ENCODE data around the gene GULP1.
"Not testable (repeated sequence)": the region's sequence is repeated elsewhere in the genome, so short reads cannot be mapped to it uniquely, and the experiment has no call there.

The GULP1 gene

DNA sequence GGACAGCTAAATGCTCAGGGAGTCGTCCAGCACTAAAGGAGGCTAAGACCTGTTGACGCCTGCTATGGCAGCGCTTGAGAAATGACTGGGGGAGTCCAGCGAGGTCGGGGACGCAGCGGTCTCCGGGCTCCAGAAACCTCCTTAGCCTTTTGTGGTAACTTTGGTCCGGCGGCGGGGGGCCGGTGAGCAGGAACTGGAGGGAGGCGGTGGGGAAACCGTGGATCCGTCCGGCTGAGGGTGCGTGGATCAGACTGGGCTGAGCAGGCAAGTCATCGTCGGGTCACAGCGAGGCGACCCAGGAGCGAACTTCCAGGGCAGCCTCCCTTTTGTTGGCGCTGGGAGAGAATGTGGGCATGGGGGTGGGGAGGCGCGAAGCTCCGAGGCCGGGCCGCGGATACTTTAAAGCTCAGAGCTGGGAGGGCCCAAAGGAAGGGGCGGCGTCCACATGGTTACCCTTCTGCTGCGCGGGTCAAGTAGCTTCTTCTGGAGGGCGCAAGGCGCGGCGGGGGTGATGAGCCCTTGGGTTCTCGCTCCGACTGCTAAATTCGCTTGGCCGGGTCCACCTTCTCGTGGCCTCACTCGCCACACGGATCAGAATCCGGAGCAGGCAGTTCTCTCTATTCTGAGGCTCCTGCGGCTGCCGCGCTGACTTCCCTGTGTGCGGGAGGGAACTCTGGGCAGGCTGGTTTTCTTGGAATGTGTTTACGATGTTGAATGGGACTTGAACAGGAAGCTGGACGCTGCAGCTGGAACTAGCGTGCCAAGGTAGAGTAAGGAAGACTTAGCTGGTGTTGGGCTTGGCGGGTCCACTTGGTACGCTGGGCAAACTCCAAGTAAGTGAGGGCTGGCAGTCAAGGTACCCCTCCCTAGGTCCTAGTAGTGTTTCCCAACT is 920 bp downstream of the GULP1 start:
- no peak for DNase-seq (ENCODE audit: low read depth in 2 of 2)

DNA sequence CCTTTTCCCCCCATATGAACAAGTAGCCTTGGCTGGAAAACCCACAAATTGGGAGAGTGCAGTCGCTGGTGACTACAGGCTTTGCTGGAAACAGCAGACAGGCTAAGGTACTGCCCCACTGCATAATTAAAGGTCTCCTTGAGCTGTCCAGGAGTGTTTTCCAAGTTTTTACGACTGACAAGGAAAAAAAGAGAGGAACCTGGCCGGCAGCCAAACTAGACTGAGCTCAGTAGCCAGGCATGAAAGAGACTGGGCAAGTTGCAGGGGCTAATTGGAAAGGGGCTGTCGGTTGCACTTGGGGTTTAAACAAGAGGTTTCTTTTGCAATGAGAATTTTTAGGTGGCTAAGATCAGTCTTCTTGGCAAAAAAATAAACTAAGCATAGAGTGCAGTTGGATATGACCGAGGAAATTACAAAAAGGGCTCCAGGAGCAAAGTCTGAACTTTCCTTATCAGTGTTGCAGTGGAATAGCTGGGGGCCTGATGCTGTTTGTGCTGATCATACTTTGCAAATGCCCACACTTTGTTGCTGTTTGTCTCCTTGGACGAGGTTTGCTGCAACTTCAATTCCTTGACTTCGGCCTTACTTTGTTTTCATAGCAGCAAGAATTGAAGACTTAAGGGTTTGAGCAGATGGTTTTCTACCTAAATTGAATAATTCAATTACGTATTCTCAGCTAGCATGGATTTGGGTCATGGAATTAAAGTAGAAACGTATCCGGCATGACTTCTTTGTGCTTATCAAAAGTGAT is 2.1 kb downstream of the GULP1 start:
- DNase-seq (ENCODE audit: low read depth in 2 of 2) = no peak

DNA sequence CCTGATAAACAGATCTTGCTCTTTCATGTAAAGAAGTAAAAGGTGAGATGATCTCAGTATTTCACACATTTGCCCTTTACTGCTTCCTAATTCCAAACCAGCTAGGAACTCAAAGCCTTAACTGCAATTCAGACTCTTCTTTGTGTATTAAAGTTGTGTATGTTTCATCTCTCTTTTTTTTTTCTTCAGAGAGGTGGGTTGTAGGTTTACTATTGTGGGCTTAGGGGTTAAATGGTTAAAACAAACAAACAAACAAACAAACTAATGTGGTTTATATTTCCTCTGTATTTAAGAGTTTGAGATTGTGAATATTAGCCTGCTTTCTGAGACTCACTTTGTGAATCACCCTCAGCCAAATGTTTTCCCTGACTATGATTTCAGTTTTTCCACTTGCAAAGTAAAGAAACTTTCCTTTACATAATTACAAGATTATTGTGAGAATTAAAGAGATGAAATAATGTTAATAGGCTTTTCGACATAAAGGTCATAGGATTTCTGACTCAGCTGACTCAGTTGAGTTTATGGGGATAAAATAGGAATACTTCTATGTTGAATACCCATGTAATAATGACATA is 2.8 kb downstream of the GULP1 start:
- DNase-seq (ENCODE audit: low read depth in 2 of 2) = no peak

DNA sequence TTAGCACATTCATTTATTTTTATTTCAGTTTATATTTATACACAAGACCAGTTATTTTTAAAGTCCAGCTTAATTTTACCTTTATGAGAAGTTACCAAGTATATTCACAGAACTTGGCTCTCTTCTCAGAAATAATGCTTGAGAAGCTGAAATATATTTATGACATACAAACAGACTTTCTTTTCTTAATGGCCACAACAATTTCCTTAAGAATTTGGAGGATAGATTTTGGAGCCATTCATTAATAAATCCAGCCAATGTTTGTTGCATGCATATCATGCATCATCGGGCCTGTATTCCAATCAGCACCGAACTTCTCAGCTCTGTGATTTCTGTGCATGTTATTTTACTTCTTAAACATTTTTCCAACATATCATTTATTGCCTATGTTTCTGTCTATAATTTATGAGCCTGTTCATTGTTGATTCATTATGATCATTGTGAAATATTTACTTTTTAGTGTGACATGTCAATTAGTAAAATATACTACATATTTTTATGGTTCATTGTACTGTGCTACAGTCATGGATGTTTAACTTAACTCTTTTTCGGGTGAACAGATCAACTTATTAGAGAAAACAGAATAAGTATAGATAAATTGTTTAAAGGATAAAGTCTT is 3.5 kb downstream of the GULP1 start:
- no peak for DNase-seq (ENCODE audit: low read depth in 2 of 2)

DNA sequence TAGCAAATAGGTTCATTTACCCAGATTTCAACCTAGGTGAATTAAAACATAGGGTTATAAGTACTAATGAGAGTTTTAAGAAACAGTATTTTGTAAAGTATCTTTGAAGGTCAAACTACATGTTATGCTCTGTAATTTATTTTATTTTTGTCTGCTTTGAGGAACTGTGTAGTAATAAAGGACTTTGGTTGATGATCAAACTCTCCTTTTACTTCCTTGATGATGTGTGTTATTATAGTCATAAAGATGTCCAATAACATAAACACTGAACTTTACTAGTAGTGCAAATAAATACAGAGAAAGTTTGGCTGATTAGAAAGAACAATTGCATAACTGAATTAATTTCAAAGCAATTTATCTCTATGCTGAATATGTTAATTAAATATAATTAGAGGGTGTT is 6.3 kb downstream of the GULP1 start:
- DNase-seq (ENCODE audit: low read depth in 2 of 2) = no peak

DNA sequence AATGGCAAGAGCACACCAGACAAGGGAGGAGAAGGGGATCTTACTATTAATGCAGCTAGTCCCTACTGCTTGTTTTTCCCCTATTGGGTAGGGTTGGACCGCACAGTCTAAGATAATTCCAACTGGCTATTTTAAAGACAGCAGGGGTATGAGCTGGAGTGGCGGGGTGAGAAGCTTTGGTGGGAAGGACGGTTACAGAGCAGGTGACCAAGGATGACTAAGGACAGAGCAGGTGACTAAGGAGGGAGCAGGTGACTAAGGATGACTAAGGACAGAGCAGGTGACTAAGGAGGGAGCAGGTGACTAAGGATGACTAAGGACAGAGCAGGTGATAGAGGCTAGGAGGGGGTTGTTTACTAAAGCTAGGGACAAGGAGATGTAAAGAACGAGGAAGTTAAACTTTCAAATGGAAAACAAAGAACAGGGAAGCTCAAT is 7.3 kb downstream of the GULP1 start:
- not testable (repeated sequence) for DNase-seq (ENCODE audit: low read depth in 2 of 2)

DNA sequence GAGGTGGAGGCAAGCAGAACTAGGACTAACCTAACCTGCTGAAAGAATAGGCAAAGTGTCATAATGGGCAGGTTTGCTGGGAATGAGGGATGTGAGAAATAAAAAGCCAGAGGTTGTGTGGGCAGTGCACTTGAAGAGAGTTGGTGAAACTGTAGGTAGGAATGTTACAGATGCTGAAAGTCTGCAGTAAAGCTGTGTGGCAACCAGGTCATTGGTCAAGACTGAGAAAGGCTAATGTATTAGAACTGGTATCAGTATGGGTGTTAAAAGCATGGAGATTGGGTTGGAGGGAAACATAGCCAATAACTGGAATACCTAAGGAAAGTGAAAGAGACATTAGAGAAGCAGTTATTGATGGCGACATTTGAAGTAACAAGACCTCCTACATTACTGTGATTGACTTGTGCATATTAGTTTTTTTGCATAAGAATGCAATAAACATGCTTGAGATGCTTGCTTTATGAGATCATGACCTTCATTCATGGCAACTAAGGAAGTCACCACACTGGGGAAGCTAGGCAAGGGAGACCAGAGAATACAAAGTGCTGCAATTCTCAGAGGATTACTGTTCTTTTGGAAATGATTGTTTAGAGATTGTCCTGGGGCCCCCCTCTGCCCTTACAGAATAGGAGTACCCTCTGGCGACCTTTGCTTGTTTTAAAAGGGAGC is 11.8 kb downstream of the GULP1 start:
- DNase-seq (ENCODE audit: low read depth in 2 of 2) = no peak

DNA sequence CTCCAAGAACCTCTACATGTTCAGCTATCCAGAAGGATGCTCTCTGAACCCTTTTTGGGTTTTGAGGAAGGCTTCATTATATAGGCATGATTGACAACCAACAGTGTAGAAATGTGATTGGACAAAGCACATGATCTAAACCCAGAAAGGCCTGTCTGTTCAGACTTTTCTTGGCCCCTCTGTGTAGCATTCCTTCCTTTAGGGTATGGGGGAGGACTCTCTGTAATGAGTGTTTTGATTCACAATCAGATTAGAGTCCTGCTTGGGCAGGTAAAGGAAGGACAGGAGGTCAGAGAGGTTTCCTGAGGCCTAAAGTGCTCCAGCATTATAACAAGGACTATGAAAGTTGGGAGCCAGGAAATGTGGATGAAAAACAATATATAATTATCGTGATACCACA is 13.6 kb downstream of the GULP1 start:
- DNase-seq (ENCODE audit: low read depth in 2 of 2) = no peak

DNA sequence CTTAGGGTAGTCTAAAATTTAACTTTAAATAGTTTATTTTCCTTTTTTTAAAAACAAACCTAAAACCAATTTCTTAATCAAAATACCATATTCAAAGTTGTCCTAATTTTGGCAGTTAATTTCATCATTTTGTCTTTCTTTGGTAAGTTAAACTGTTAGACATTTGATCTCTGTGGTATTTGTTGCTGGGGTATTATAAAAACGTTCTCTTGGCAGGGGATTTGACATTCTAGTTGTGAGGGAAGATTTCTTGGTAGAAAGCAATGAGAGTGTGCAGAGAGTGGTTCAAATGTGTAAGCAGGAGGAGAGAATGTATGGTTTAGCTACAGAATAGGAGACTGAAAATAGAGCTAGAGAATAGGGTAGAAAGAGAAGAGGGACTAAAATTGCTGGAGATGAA is 14.6 kb downstream of the GULP1 start:
- no peak for DNase-seq (ENCODE audit: low read depth in 2 of 2)

DNA sequence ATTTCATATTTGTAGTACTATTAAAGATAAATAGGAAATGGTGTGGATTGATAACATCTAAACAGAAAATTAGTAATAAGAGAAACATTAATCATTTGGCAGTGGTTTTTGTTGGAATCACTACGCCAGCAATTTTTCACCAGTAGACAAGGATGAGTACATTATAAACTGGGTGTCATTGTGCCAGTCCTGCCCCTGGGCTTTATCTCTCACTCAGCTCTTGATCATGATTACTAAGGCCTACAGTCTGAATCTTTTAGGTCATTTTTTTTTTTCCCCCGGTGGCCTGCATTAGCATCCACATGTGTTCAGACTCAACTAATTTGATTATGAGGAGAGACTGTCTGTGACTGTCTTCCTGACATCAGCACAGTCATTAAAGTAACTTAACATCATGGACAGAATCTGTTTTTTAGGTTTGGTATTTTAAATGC is 16.2 kb downstream of the GULP1 start:
- no peak for DNase-seq (ENCODE audit: low read depth in 2 of 2)

DNA sequence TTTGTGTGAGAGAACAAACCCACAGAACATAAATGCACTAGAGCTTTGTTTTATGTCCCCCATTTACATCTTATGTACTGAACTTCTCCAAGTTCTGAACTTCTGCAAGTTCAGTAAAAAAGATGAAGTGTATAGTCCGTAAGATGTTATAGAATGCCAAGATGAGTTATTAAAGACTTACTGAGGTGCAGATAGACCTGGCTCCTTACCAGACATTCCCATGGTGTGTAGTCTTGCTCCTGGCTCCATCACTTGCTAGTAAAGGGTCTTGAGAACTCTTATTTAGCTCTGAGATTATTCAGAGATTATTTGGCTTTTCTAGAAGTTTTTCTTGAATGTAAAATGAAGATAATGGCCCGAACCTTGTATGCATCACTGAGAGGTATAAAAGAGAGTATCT is 16.8 kb downstream of the GULP1 start:
- DNase-seq (ENCODE audit: low read depth in 2 of 2) = no peak

DNA sequence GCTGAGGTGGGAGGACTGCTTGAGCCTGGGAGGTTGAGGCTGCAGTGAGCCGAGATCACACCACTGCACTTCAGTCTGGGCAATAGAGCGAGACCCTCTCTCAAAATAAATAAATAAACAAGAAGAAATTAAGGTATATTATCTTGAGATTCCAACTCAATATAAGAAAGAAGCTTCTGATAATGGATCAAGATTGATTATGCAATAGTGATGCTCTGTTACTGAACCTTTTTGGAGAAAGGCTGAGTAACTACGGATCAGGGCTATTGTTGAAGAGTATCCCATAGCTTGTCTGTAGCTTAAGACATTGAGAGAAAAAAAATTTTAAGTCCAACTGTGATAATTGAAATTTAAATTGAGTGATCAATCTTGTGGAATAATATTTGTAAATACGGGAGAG is 17.7 kb downstream of the GULP1 start:
- no peak for DNase-seq (ENCODE audit: low read depth in 2 of 2)

DNA sequence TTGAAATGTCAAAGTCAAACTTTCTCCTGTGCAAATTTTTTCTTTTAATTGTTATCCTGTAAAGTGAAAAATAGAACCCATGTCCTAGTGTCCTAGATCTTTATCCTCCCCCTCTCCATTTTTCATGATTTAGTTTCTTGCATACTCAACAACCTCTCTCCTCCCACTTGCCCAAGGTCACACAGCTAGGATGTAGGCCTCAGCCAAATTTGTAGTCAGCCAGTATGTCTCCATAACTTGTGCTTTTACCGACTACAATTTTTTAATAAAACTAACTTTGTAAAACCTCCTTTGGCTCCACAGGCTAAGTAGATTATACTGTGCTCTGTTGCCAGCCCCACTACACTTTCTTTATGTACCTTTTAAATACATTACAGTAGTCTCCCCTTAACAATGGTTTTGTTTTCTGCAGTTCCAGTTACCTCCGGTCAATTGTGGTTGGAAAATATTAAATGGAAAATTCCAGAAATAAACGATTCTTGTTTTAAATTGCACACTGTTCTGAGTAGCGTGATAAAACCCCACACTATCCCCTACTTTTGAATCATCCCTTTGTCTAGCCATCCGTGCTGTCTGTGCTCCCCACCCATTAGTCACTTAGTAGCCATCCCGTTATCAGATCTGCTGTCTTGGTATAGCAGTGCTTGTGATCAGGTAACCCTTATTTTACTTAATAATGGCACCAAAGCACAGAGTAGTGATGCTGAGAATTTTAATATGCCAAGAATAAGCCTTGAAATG is 22.8 kb downstream of the GULP1 start:
- DNase-seq (ENCODE audit: low read depth in 2 of 2) = no peak

DNA sequence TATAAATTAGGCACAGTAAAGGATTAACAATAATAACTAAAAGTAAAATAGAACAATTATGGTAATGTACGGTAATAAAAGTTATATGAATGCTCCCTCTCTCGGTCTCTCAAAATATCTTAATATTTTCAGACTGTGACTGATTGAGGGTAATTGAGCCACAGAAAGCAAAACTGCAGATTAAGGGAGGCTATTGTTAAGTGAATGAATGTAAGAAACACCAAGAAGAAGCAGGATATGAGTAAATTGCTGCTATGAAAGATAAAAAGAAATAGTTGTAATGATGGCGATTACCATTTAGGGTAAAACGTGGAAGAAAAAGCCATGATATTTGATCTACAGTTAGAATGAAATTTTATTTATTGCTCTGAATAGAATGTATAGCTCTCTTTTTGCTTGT is 24.1 kb downstream of the GULP1 start:
- no peak for DNase-seq (ENCODE audit: low read depth in 2 of 2)

DNA sequence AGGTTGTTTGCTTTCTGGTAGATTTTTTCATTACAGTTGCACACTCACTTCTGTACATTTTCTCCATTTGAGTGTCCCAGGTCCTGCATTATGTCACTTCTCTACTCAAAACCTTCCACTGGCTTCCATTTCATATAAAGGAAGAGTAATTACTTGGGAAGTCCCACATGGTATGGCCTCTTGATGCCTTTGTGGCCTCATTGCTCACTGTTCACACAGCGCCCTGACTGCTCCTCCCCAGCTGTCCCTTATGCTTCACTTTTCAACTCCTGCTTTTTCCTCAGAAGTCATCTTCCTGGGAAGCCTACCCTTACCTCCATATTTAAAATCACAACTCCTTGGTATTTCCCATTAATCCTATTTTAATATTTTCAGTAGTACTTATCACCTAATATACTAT is 24.7 kb downstream of the GULP1 start:
- DNase-seq (ENCODE audit: low read depth in 2 of 2) = no peak

DNA sequence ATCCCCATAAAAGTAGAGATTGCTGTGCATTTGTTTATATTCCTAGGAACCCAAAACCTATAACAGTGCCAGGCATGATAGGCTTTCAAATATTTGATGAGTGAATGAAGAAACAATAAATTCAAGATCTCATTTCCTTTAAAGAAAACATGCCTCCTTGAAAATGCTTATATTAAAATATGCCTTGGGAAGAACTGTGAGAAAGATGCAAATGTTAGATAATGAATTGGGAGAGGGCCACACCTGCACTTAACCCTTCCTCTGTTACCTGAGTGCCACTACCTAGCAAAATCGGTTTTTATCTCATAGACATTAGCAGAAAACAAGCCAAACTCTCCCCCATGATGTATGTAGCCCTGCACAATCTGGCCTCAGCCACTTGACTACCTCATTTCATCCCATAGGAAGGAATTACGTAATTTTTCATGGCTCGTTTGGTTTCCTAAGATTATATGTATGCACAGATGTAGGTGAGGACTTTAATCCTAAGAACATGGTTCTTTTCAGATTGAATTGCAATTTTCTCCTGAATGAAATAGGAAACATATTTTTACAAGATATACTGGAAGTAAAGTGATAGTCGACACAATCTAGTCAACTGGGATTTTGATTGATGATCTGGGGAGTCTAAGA is 25.2 kb downstream of the GULP1 start:
- DNase-seq (ENCODE audit: low read depth in 2 of 2) = no peak

DNA sequence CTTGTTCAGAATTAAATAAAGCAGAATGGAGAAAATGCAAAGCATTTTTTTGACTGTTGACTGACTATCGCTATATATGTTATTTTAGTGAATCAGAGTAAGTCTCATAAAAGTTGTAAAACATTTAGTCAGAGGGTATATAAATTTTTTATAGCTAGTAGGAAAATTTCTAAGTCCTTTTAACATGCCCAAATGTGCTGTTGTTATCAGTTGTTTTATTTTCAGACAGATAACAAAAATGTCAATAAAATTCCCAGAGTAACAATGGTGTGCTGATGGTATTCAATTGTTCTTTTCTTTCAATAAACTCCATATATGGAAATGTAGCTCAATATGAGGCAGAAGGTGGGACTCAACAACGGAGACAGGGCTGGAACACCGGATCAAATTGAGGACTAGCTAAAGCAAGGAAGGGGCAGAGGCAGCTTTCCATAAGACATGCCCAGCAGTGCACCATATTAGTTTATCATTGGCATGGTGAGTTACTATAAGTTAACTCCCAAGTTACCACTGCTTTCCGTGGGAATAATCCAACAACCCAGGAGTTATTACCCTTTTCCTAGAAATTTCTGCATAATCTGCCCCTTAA is 26.6 kb downstream of the GULP1 start:
- DNase-seq (ENCODE audit: low read depth in 2 of 2) = no peak

DNA sequence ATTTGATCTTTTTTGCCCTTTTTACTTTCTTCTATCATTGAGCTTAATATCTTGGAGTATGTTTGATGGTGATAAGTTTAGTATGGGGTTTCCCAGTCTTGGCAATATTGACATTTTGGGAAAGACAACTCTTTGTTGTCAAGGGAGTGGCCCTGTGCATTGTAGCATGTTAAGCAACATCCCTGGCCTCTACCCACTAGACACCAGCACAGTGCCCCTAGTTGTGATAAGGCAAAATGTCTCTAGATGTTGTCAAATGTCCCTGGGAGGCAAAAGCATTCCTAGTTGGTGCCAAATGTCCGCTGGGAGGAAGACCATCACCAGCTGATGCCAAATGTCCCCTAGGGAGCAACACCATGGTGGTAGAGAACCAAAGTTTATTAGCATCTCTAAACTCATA is 28.2 kb downstream of the GULP1 start:
- DNase-seq (ENCODE audit: low read depth in 2 of 2) = no peak

DNA sequence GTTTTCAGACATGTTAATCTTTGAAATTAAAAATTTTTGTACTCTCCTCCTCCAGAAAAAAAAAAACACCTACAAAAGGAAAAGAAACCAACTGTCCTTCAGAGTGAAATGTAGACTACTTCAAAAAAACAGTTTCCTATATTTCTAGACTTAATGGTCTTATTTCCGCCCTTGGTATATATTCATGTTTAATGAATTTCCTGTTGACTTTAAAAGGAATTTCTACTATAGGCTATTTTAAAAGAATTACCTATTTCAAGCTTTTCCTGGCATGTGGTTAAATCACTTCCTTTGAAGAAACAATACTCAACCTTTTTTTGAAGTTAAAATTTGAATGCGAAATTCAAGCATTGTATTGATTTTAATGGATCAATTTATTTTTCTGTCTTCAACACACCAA is 29.2 kb downstream of the GULP1 start:
- no peak for DNase-seq (ENCODE audit: low read depth in 2 of 2)

Data from stimulated activated CD8-positive, alpha-beta memory T cell treated with anti-CD3 and anti-CD28 coated beads, Interleukin-2, amount 100 ng/mL, for 48 hours (primary cell).